ENCODE measurements around the gene SRGN.

Gene SRGN

GRCh38 chr10:69069090-69070042, 18.5 kb upstream of the SRGN start:
- DNase-seq (ENCODE audit: low read depth): no peak
- H3K4me3 ChIP-seq (ENCODE audit: low read depth, low read length): no peak overlapping the region
- no peak for TF ChIP-seq CTCF (conservative IDR thresholded peaks at IDR 0.05; ENCODE audit: low read depth, low read length)

GRCh38 chr10:69070951-69071350, 17.0 kb upstream of the SRGN start:
- no peak for TF ChIP-seq CTCF (conservative IDR thresholded peaks at IDR 0.05; ENCODE audit: low read depth, low read length)
- no peak for DNase-seq (ENCODE audit: low read depth)

GRCh38 chr10:69071610-69072009, 16.3 kb upstream of the SRGN start:
- DNase-seq (ENCODE audit: low read depth): no peak
- no peak for TF ChIP-seq CTCF (conservative IDR thresholded peaks at IDR 0.05; ENCODE audit: low read depth, low read length)

More at GRCh38 chr10:69070951-69071350, 17.0 kb upstream of the SRGN start:
- no peak overlapping the region for H3K4me3 ChIP-seq (ENCODE audit: low read depth, low read length)

GRCh38 chr10:69073026-69073425, 14.9 kb upstream of the SRGN start:
- DNase-seq (ENCODE audit: low read depth): no peak
- H3K4me3 ChIP-seq (ENCODE audit: low read depth, low read length): no peak overlapping the region
- no peak for TF ChIP-seq CTCF (conservative IDR thresholded peaks at IDR 0.05; ENCODE audit: low read depth, low read length)

More at GRCh38 chr10:69071610-69072009, 16.3 kb upstream of the SRGN start:
- H3K4me3 ChIP-seq (ENCODE audit: low read depth, low read length): no peak overlapping the region

GRCh38 chr10:69073736-69074364, 14.1 kb upstream of the SRGN start:
- TF ChIP-seq CTCF (conservative IDR thresholded peaks at IDR 0.05; ENCODE audit: low read depth, low read length): no peak
- no peak for DNase-seq (ENCODE audit: low read depth)
- H3K4me3 ChIP-seq (ENCODE audit: low read depth, low read length): no peak overlapping the region

GRCh38 chr10:69074532-69074931, 13.4 kb upstream of the SRGN start:
- no peak for TF ChIP-seq CTCF (conservative IDR thresholded peaks at IDR 0.05; ENCODE audit: low read depth, low read length)
- no peak overlapping the region for H3K4me3 ChIP-seq (ENCODE audit: low read depth, low read length)
- no peak for DNase-seq (ENCODE audit: low read depth)

Measured in choroid plexus epithelial cell (primary cell).